GM10847 (cell line): ENCODE results near the gene VAMP5.

ENCODE experiments used
- POLR2A ChIP-seq: IDR thresholded peaks from 2 replicates; pipeline ENCODE4 v1.6.1; 2011; ENCODE audit not compliant: insufficient read length; ENCODE audit errors: extremely low read depth

The VAMP5 gene

DNA sequence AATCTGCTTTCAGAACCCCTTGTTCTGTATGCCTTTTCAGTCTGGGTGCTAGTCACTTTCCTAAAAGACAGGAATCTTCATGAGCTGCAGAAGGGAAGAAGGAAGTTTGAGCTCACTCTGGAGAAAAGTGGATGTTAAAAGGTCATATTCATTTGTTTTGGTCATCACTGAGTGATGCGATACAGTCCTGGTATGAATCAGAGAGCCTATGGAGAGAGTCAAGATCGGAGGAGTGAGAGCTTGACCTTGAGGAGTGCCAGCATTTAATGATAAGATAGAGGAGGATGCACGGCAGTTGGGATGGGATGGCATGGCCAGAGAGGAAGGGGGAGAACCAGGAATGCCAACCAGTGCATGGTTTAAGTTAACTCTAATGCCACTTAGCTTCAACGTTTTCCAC is 51.4 kb downstream of the VAMP5 start:
- TF ChIP-seq POLR2A = no peak

GRCh38 chr2:85642725-85643124 is 58.5 kb downstream of the VAMP5 start:
- TF ChIP-seq POLR2A = no peak
